ENCODE results near the gene GSAP. TPM values are rescaled to one million over a fixed set of nuclear protein-coding genes. Genes with fewer than 3 reads are reported as not detected.

GSAP gene
- total and polyA plus RNA-seq, 2 donors (not counting 1 experiment from before 2014, with no cell fraction given) = 4.4 to 21.5 TPM

DNA sequence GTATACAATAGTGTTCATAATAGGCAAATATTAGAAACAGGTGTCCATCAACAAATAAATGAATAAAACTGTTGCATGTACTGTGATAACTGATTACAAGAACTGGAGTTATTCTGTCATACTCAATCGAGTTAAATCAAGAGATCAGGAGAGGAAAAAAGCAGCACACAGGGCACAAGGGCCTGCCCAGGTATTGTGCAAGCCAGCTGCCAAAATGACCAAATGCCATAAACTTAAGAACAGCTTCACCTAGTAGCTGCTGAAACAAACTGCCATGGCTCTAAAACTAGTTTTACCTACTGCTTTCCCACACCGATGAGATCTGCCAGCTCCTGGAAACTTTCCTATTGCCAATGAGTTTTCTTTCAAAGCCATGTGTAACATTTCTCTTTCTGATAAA is 12.2 kb downstream of the GSAP start:
- H4K20me1 ChIP-seq (ENCODE audit: control insufficient read depth, extremely low read depth, insufficient read depth, low read length) = no peaks in the 10 kb centered on the region
- DNase-seq (ENCODE audit: low read depth in 2 of 2) = no peak

DNA sequence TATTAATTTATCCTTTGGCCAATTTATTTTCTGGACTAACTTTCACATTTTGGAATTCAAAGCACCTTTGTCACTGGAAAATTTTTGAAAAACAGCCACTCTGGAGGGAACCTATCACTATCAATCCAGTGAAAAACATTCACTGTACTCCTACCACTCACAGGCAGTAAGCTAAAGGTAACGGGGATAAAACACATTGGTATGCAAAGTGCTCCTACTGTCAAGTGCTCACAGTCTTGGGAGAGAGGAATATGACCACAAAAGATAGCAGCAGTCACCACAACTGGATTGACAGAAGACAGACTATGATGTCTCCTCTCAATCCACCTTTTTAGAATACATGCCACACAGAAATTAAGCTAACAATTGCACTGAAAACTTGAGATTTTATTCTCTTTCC is 13.3 kb downstream of the GSAP start:
- H3K9ac ChIP-seq (ENCODE audit: insufficient read depth, low read length) = no peak overlapping the region
- H3K4me2 ChIP-seq (ENCODE audit: extremely low read depth, insufficient read depth, low read length) = no peak overlapping the region
- H3K79me2 ChIP-seq (ENCODE audit: control insufficient read depth, insufficient read depth, low read length) = no peaks in the 10 kb centered on the region
- DNase-seq (ENCODE audit: low read depth in 2 of 2) = no peak
- H3K27me3 ChIP-seq (ENCODE audit: control insufficient read depth, insufficient read depth, low read length) = no peaks in the 10 kb centered on the region
- H4K20me1 ChIP-seq (ENCODE audit: control insufficient read depth, extremely low read depth, insufficient read depth, low read length) = no peaks in the 10 kb centered on the region
- no peak overlapping the region for H3K27ac ChIP-seq (ENCODE audit: insufficient read depth, low read length)
- no peak overlapping the region for H3K4me3 ChIP-seq (replicated peaks in 1 of 4; ENCODE audit: control extremely low read depth in 1 of 4, insufficient read depth in 1 of 4, low read depth in 3 of 4, low read length in 4 of 4)
- H2AFZ ChIP-seq (ENCODE audit: low read length) = no peak overlapping the region
- H3K9me3 ChIP-seq (ENCODE audit: control insufficient read depth, insufficient read depth, low read depth, low read length) = no peaks in the 10 kb centered on the region
- no peaks in the 10 kb centered on the region for H3K36me3 ChIP-seq (ENCODE audit: control insufficient read depth, insufficient read depth, low read length)
- TF ChIP-seq, protein P1, sequence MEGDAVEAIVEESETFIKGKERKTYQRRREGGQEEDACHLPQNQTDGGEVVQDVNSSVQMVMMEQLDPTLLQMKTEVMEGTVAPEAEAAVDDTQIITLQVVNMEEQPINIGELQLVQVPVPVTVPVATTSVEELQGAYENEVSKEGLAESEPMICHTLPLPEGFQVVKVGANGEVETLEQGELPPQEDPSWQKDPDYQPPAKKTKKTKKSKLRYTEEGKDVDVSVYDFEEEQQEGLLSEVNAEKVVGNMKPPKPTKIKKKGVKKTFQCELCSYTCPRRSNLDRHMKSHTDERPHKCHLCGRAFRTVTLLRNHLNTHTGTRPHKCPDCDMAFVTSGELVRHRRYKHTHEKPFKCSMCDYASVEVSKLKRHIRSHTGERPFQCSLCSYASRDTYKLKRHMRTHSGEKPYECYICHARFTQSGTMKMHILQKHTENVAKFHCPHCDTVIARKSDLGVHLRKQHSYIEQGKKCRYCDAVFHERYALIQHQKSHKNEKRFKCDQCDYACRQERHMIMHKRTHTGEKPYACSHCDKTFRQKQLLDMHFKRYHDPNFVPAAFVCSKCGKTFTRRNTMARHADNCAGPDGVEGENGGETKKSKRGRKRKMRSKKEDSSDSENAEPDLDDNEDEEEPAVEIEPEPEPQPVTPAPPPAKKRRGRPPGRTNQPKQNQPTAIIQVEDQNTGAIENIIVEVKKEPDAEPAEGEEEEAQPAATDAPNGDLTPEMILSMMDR (conservative IDR thresholded peaks at IDR 0.05 in 1 of 2, IDR thresholded peaks at IDR 0.05 in 1 of 2; ENCODE audit: low read depth in 1 of 2, low read length in 2 of 2) = no peak
- TF ChIP-seq EZH2 (IDR thresholded peaks at IDR 0.05; ENCODE audit: low read length, missing control alignments) = no peak
- no peaks in the 10 kb centered on the region for H3K4me1 ChIP-seq (ENCODE audit: control insufficient read depth, extremely low read depth, insufficient read depth, low read length)

More for the DNA sequence above, 12.2 kb downstream of the GSAP start:
- no peaks in the 10 kb centered on the region for H3K9me3 ChIP-seq (ENCODE audit: control insufficient read depth, insufficient read depth, low read depth, low read length)
- H3K9ac ChIP-seq (ENCODE audit: insufficient read depth, low read length) = no peak overlapping the region
- no peak for TF ChIP-seq EZH2 (IDR thresholded peaks at IDR 0.05; ENCODE audit: low read length, missing control alignments)
- TF ChIP-seq, protein P1 (conservative IDR thresholded peaks at IDR 0.05 in 1 of 2, IDR thresholded peaks at IDR 0.05 in 1 of 2; ENCODE audit: low read depth in 1 of 2, low read length in 2 of 2) = no peak
- H2AFZ ChIP-seq (ENCODE audit: low read length) = no peak overlapping the region
- H3K79me2 ChIP-seq (ENCODE audit: control insufficient read depth, insufficient read depth, low read length) = no peaks in the 10 kb centered on the region
- H3K27ac ChIP-seq (ENCODE audit: insufficient read depth, low read length) = no peak overlapping the region
- H3K27me3 ChIP-seq (ENCODE audit: control insufficient read depth, insufficient read depth, low read length) = no peaks in the 10 kb centered on the region
- no peaks in the 10 kb centered on the region for H3K36me3 ChIP-seq (ENCODE audit: control insufficient read depth, insufficient read depth, low read length)
- H3K4me2 ChIP-seq (ENCODE audit: extremely low read depth, insufficient read depth, low read length) = no peak overlapping the region
- H3K4me1 ChIP-seq (ENCODE audit: control insufficient read depth, extremely low read depth, insufficient read depth, low read length) = no peaks in the 10 kb centered on the region
- H3K4me3 ChIP-seq (replicated peaks in 1 of 4; ENCODE audit: control extremely low read depth in 1 of 4, insufficient read depth in 1 of 4, low read depth in 3 of 4, low read length in 4 of 4) = no peak overlapping the region

DNA sequence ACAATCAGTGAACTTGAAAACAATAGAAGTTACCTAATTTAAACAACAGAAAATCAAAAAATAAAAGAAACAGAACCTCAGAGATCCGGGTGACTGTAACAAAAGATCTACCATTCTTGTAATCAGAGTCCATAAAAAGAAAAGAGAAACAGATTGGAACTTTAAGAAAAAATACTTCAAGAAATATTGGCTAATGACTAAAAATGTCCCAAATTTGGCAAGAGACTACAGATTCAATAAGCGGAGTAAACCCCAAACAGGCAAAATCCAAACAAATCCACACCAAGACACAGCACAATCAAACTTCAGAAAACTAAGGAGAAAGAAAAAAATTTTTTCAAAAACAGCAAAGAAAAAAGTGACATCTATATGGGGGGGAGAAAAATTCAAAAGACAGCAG is 15.1 kb downstream of the GSAP start:
- TF ChIP-seq, protein P1 (conservative IDR thresholded peaks at IDR 0.05 in 1 of 2, IDR thresholded peaks at IDR 0.05 in 1 of 2; ENCODE audit: low read depth in 1 of 2, low read length in 2 of 2) = no peak
- TF ChIP-seq EZH2 (IDR thresholded peaks at IDR 0.05; ENCODE audit: low read length, missing control alignments) = no peak
- Histone ChIP-seq H3K79me2 (ENCODE audit: control insufficient read depth, insufficient read depth, low read length) (no peaks in the 10 kb centered on the region), H4K20me1 (ENCODE audit: control insufficient read depth, extremely low read depth, insufficient read depth, low read length) (no peaks in the 10 kb centered on the region)

More for the DNA sequence above, 15.1 kb downstream of the GSAP start:
- Histone ChIP-seq H3K4me3 (replicated peaks in 1 of 4; ENCODE audit: control extremely low read depth in 1 of 4, insufficient read depth in 1 of 4, low read depth in 3 of 4, low read length in 4 of 4) (no peak overlapping the region), H3K36me3 (ENCODE audit: control insufficient read depth, insufficient read depth, low read length) (no peaks in the 10 kb centered on the region), H3K27ac (ENCODE audit: insufficient read depth, low read length) (no peak overlapping the region), H3K4me2 (ENCODE audit: extremely low read depth, insufficient read depth, low read length) (no peak overlapping the region), H3K9ac (ENCODE audit: insufficient read depth, low read length) (no peak overlapping the region), H3K9me3 (ENCODE audit: control insufficient read depth, insufficient read depth, low read depth, low read length) (no peaks in the 10 kb centered on the region), H2AFZ (ENCODE audit: low read length) (no peak overlapping the region), H3K27me3 (ENCODE audit: control insufficient read depth, insufficient read depth, low read length) (no peaks in the 10 kb centered on the region), H3K4me1 (ENCODE audit: control insufficient read depth, extremely low read depth, insufficient read depth, low read length) (no peaks in the 10 kb centered on the region)
- no peak for DNase-seq (ENCODE audit: low read depth in 2 of 2)

All from fibroblast of lung (primary cell).